Activated CD8-positive, alpha-beta memory T cell treated with anti-CD3 and anti-CD28 coated beads for 36 hours (primary cell): Measurements from ENCODE around the gene COL5A1. TPM values are rescaled to one million over a fixed set of nuclear protein-coding genes. Genes with fewer than 3 reads are reported as not detected.

ENCODE experiments used
- CTCF ChIA-PET: fragments of 350-600 bp; sonication (Branson Sonifier 250); formaldehyde crosslinking; loops from one replicate; lab custom pipeline; 2021; ENCODE audit warnings: antibody characterized with exemption; lab: Charles Lee
- POLR2A ChIA-PET: fragments of 350-600 bp; sonication (Branson Sonifier 250); formaldehyde crosslinking; loops from one replicate; lab custom pipeline; 2021; ENCODE audit warnings: antibody characterized with exemption; lab: Charles Lee
- total RNA-seq, 2 experiments: library from RNA; stranded (reverse); gene quantifications; one replicate each; pipeline ENCODE4 v1.2.3, GENCODE V29; 2021

The COL5A1 gene
- total RNA-seq, 2 experiments from 2014 or later: not detected

DNA sequence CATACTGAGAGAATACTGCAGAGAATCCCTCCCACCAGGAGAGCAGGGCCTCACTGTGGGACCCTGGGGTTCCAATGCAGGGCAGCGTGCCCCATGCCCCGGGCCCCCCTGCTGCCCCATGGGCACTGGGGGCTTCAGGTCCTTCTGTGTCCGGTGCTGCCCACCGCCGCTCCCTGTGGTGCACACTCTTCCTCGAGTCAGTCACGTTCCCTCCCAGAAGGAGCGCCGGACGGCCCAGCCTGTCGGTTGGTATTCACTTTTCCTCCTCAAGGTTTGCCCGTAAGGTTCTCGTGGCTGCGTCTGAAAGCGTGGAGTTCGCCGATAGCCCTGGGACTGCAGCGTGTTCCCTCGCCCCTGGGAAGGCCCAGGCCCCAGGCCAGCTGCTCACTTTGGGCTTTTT lies 190.9 kb downstream of the COL5A1 start:
- ChIA-PET CTCF (no interaction called here), POLR2A (no interaction called here)

DNA sequence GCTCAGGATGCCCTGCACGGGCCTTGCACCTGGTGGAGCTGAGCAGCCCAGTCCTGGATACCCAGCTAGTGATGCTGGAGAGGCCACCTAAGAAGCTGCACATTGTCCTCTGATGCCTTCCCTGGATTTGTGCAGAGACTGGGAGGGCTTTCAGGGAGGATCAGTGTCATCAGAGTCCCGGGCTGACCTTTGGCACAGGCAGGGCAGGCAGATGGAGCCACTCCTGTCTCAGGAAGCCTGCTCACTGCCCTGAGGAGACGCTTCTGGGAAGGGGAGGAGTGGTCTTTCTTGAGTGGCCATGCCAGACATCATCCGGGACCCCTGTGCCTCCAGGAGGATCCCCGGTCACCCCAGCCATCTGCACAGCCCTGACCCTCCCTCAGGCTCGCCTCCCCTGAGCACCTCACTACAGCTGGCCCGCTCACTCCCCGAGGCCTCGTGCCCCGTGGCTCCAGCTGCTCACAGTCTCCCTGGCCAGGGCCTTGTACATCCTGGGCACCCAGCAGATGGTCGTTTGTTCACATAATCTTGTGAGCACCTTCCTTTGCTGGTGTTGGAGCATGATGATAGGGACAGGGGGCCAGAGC lies 191.8 kb downstream of the COL5A1 start:
- POLR2A ChIA-PET: no interaction called here
- CTCF ChIA-PET: no interaction called here

- CTCF ChIA-PET: no interaction called here
- POLR2A ChIA-PET: no interaction called here
Observed at GRCh38 chr9:134834217-134834956, 192.8 kb downstream of the COL5A1 start.

DNA sequence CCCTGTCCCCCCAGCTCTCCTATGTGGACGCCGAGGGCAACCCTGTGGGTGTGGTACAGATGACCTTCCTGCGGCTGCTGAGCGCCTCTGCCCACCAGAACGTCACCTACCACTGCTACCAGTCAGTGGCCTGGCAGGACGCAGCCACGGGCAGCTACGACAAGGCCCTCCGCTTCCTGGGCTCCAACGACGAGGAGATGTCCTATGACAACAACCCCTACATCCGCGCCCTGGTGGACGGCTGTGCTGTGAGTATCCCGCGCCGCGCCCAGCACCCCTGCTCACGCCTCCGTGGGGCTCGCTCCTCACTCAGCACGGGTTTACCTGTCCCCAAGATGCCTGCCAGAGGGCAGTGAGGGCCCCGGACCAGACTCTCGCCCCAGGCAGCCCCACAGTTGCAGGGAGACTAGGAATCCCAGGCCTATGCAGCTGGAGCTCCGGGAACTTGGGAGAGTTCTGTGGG lies 193.4 kb downstream of the COL5A1 start:
- ChIA-PET POLR2A (no interaction called here), CTCF (no interaction called here)

DNA sequence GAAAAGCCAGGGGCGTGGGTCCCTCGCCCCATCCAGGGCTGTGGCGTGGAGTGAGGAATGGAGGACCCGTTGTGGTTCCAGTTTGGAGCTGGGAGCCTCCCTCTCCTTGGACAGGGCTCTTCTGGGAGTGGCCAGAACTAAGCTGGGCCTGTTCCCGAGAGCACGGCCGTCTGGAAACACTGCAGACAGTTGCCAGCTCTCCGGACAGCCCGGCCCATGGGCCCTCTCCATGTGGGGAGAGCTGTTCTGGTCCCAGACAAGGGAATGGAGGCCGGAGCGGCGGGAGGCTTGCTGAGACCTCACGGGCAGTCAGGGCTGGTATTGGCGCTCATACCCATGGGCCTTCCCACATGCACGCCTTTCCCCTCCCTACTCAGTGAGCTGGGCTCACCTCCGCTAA lies 193.8 kb downstream of the COL5A1 start:
- ChIA-PET POLR2A (no interaction called here), CTCF (no interaction called here)

DNA sequence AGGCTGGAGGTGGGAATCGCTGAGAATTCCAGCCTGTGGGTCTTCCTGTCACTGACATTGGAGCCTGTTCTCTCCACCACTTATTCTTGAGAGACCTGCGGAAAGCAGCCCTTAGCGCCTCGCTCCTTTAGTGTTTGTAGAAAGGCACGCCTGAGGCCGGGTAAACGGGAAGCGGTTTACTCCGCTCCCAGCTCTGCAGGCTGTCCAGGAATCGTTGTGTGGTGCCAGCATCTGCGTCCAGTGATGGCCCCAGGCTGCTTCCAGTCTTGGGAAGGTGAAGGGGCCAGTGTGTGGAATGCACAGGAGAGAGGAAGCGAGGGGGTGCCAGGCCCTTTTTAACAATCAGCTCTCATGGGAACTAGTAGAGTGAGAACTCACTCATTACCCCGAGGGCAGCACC lies 194.4 kb downstream of the COL5A1 start:
- POLR2A ChIA-PET: no interaction called here
- CTCF ChIA-PET: no interaction called here

DNA sequence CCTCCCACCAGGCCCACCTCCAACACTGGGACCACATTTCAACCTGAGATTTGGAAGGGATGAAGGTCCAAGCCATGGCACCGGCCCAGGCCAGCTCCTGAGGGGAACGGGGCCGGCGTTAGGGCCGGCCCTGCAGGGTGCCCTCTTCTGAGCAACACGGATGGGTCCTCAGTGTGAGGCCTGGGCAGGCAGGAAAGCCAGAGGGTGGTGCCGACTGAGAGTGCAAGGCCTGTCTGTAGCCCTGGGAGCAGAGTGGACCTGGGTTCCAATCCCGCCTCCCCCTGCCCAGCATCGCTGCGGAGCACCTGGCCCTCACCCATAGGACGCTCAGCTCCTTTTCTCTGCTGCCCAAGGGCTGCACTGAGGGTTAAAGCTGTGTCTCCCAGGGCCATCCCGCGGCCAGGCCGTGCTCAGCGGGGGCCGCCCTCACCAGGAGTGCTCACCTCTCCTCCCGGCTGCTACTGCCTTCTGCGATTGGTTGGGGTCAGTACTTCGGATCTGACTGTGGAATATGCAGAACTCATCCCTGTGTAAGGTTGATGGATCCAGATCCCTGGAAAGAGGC lies 194.9 kb downstream of the COL5A1 start:
- CTCF ChIA-PET: no interaction called here
- POLR2A ChIA-PET: no interaction called here

DNA sequence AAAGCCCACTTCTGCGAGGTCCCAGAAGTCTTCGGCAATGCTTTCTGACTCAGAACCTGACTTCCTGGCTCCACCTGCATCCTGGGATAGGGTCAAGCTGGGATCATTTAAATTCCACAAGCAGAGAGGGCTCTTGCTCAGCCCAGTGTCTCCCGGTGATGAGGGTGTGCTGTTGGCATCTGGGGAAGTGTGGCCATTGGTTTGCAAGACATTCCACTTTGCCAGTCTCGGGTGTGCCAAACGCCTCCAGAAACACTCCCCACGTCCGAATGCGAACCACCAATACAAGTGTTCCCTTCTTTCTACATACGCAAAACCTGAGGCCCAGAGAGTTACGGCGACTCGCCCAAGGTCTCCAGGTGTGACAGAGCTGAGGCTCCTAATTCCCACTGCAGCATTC lies 195.9 kb downstream of the COL5A1 start:
- POLR2A ChIA-PET: no interaction called here
- CTCF ChIA-PET: no interaction called here

DNA sequence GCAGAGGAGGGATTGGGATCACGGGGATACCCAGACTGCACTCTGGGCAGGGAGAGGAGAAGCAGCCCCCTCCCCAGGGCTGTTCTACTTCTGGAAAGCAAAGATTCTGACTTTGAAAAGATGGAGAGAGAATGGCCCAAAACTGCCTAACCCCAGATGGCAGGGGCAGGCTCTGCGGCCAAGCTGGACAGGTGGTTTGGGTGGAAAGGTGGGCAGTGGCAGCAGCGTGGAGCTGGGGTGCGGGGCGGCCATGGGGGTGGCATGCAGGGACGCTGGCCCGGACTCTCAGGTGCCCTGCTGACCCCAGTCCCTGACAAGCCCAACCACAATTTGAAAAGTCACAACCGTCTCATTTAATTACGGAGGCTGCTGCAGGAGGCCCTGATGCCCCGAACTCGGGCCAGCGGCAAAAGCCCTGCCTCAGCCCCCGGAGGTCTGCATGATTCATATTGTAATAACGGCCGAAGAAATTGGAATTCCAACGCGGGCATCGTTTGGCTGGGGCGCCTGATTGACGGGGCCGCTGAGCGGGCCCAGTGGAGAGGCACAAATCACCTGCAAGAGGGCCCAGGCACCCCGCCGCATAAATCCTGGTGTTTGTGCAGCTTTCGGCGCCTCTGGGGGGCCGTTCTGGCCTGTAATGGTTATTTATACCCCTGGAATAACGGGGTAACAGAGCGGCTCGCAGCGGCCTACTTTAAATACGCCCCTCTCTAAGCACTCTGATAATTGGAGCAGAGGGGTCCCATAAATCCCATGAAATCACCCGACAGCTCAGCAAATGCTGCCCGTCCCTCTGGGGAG lies 197.2 kb downstream of the COL5A1 start:
- CTCF ChIA-PET: no interaction called here

DNA sequence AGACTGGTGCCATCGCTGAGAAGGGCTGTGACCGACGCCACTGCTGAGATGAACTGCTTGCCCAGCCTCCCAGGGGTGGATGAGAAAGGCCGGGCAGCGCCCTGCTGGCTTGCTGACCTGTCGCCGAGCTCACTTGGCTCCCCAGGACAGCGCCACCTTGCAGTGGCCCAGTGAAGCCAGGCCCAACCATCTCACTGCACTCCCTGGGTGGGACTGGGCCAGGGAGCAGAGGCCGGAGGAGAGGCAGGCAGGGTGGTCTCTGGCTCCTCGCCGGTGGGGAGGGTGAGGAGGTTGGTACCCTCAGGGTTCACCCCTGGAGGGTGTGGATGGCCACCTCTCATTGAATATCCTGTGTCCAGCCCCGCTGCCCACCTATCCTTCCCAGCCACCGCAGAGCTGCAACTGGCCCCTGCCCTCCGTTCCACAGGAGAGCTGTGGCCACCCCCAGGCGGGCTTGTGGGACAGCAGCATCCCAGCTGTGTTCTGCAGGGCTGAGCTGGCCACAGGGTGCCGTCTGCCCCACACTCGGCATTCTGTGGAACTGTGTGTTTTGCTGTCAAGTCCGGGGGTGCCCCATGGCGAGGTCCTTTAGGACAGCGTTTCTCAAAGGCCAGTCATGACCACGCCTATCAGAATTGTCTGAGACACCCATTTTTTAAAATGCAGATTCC lies 198.0 kb downstream of the COL5A1 start:
- ChIA-PET CTCF (no interaction called here), POLR2A (no interaction called here)

More for the DNA sequence above, 197.2 kb downstream of the COL5A1 start:
- POLR2A ChIA-PET: no interaction called here

DNA sequence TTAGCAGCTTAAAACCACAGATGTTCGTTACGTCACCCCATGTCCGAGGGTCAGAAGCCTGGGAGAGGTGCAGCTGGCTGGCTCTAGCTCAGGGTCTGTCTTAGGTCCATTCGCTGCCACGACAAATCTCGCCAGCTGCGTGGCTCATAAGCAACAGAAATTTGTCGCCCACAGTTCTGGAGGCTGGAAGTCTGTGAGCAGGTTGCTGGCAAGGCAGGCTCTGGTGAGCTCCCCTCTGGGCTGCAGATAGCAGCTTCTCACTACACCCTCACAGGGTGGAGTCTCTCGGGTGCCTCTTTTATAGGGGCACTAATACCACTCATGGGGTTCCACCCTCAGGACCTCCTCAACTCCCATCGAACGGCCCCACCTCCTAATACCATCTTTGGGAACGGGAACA lies 198.9 kb downstream of the COL5A1 start:
- CTCF ChIA-PET: no interaction called here
- POLR2A ChIA-PET: no interaction called here

GRCh38 chr9:134841180-134841904 lies 199.7 kb downstream of the COL5A1 start:
- POLR2A ChIA-PET: no interaction called here

DNA sequence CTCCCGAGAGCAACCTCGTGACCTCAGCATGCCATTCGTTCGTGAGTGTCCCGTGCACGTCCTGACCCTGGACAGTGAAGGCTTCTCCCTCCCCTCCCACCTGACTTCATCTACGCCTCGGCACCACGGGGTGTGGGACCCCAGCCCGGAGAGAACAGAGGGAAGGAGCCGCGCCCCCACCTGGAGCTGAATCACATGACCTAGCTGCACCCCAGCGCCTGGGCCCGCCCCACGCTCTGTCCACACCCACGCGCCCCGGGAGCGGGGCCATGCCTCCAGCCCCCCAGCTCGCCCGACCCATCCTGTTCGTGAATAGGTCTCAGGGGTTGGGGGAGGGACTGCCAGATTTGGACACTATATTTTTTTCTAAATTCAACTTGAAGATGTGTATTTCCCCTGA lies 200.7 kb downstream of the COL5A1 start:
- CTCF ChIA-PET: no interaction called here
- POLR2A ChIA-PET: no interaction called here

More at GRCh38 chr9:134841180-134841904, 199.7 kb downstream of the COL5A1 start:
- CTCF ChIA-PET: no interaction called here

DNA sequence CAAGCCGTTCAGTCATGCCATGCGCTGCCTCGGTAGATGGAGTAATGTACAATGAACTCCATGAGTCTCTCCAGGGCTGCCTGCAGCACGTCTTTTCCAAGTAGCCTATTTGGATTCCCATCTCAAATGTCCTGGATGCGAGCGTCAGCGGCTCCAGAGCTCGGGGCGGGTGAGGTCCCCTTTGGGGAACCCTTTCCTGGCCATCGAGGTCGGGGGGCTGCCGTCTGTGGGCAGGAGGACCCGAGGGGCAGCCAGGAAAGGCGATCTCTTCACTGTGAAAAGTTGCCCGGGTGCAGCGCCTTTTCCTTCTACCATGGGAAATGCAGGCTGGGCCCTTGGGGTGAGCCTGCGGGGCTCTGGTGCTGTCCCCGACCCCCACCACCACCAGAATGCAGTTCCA lies 202.1 kb downstream of the COL5A1 start:
- POLR2A ChIA-PET: no interaction called here

DNA sequence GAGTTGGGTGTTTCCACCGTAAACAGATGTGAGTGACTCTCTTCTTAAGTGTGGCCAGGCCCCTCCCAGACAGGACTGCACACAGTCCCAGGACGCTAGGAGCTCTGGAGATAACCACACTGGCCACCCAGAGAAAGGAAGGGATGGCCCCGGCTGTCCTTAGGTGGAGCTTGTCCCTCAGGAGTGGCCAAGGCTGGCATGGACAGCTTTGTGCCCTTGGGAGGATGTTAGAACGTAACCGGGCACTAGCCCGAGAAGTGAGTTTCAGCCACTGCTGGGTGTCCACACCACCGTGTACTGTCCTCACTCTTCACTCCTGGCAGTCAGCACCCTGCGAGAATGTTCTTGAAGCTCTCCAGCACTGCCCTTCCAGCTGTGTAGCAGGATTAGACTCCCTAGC lies 203.2 kb downstream of the COL5A1 start:
- ChIA-PET POLR2A (no interaction called here), CTCF (no interaction called here)

More for the DNA sequence above, 202.1 kb downstream of the COL5A1 start:
- CTCF ChIA-PET: no interaction called here

GRCh38 chr9:134846187-134846586 lies 204.6 kb downstream of the COL5A1 start:
- POLR2A ChIA-PET: no interaction called here
- CTCF ChIA-PET: no interaction called here

GRCh38 chr9:134846699-134847098 lies 205.1 kb downstream of the COL5A1 start:
- CTCF ChIA-PET: no interaction called here
- POLR2A ChIA-PET: no interaction called here

DNA sequence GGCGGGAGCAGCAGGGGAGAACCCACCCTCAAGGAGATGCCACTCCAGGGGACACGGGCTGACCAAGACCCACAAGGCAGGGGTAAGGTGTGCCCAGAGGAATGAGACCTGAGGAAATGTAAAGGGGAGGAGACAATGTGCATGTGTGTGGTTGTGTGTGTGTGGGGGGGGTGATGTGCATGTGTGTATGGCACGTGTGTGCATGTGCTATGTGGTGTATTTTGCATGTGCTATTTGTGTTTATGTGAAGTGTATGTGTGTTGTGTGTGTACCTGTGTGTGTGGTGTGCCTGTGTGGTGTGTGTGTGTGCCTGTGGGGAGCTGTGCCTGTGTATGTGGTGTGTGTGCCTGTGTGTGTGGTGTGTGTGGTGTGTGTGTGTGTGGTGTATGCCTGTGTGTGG lies 205.5 kb downstream of the COL5A1 start:
- ChIA-PET CTCF (no interaction called here), POLR2A (no interaction called here)
